K562 (cell line): ENCODE data around the gene LRRC15.

Source experiments
- CHD2 ChIP-seq: IDR thresholded peaks from 2 replicates; pipeline ENCODE4 v1.6.1; 2011; ENCODE audit warnings: low read depth, low read length
- POLR2A ChIP-seq: fragments of 450-650 bp; conservative IDR thresholded peaks from 2 replicates; pipeline ENCODE4 v1.6.1; 2016
- POLR2H ChIP-seq: IDR thresholded peaks from 2 replicates; pipeline ENCODE4 v1.6.1; 2016; ENCODE audit warnings: missing genetic modification characterization, low read depth, mild to moderate bottlenecking, control low read depth, missing compliant biosample characterization, moderate library complexity
- RFX1 ChIP-seq: fragments of 450-650 bp; IDR thresholded peaks from 2 replicates; pipeline ENCODE4 v1.6.1; 2016; ENCODE audit warnings: mild to moderate bottlenecking, moderate library complexity
- SREBF2 ChIP-seq: sonication (generic); formaldehyde crosslinking; IDR thresholded peaks from 2 replicates; pipeline ENCODE4 v1.4.0; 2020; ENCODE audit warnings: mild to moderate bottlenecking, missing genetic modification reagents
- TFE3 ChIP-seq: fragments of 450-650 bp; formaldehyde crosslinking; IDR thresholded peaks from 2 replicates; pipeline ENCODE4 v1.4.0; 2020; ENCODE audit warnings: mild to moderate bottlenecking, mixed read lengths
- TF ChIP-seq, protein P1 (sequence below): sonication (generic); formaldehyde crosslinking; IDR thresholded peaks from 2 replicates; pipeline ENCODE4 v1.8.1; 2022; ENCODE audit warnings: missing genetic modification reagents
- TF ChIP-seq, protein P2 (sequence below): fragments of 250-450 bp; sonication (Bioruptor Pico); IDR thresholded peaks from 2 replicates; pipeline ENCODE4 v1.5.0; 2021; ENCODE audit warnings: mild to moderate bottlenecking, borderline replicate concordance

DNA sequence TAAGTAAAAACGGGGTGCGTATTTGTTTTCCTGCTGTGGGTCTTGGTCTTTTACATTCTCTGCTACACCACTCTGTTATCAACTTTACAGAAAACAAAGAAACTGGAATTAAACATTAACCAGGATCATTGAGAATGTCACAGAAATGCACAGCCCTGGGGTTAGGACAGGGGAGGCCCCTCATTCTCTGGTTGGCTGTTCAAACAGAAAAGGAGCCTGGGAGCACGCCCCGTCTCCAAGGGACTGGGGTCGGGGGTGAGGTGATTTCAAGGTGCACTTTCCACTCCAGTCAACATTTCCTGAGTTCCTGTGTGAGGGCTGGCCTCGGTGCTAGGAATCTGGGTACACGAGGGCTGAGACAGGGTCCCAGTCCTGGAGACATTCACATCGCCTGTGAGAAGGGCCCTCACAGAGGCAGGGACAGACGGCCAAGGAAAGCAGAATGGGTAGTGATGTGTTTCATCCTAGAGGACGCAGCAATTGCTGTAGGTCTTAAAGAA lies 48.7 kb downstream of the LRRC15 start:
- TF ChIP-seq, protein P1, sequence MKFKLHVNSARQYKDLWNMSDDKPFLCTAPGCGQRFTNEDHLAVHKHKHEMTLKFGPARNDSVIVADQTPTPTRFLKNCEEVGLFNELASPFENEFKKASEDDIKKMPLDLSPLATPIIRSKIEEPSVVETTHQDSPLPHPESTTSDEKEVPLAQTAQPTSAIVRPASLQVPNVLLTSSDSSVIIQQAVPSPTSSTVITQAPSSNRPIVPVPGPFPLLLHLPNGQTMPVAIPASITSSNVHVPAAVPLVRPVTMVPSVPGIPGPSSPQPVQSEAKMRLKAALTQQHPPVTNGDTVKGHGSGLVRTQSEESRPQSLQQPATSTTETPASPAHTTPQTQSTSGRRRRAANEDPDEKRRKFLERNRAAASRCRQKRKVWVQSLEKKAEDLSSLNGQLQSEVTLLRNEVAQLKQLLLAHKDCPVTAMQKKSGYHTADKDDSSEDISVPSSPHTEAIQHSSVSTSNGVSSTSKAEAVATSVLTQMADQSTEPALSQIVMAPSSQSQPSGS: no peak
- no peak for TF ChIP-seq RFX1
- no peak for TF ChIP-seq POLR2H
- no peak for TF ChIP-seq SREBF2 (CRISPR knock-in tag)
- no peak for TF ChIP-seq TFE3 (CRISPR knock-in tag)
- TF ChIP-seq, protein P2, sequence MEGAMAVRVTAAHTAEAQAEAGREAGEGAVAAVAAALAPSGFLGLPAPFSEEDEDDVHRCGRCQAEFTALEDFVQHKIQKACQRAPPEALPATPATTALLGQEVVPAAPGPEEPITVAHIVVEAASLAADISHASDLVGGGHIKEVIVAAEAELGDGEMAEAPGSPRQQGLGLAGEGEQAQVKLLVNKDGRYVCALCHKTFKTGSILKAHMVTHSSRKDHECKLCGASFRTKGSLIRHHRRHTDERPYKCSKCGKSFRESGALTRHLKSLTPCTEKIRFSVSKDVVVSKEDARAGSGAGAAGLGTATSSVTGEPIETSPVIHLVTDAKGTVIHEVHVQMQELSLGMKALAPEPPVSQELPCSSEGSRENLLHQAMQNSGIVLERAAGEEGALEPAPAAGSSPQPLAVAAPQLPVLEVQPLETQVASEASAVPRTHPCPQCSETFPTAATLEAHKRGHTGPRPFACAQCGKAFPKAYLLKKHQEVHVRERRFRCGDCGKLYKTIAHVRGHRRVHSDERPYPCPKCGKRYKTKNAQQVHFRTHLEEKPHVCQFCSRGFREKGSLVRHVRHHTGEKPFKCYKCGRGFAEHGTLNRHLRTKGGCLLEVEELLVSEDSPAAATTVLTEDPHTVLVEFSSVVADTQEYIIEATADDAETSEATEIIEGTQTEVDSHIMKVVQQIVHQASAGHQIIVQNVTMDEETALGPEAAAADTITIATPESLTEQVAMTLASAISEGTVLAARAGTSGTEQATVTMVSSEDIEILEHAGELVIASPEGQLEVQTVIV (CRISPR knock-in tag): no peak
- TF ChIP-seq CHD2: no peak
- TF ChIP-seq POLR2A: no peak
